GM12875 (cell line): ENCODE results near the gene EED.

Source experiments
- H3K4me3 ChIP-seq: one replicate; pipeline ENCODE4 v1.5.1; 2011; ENCODE audit warnings: low read depth, low read length, control low read depth
- CTCF ChIP-seq: IDR thresholded peaks from 2 replicates; pipeline ENCODE4 v1.5.1; 2011; ENCODE audit warnings: low read depth, mild to moderate bottlenecking, control low read depth, inconsistent platforms, low read length, moderate library complexity, borderline replicate concordance; ENCODE audit not compliant: insufficient read depth

Gene EED

GRCh38 chr11:86207413-86207812, 37.1 kb upstream of the EED start:
- TF ChIP-seq CTCF: no peak

GRCh38 chr11:86208572-86208971, 36.0 kb upstream of the EED start:
- no peak for TF ChIP-seq CTCF
- H3K4me3 ChIP-seq: no peak overlapping the region

More at GRCh38 chr11:86207413-86207812, 37.1 kb upstream of the EED start:
- H3K4me3 ChIP-seq: no peak overlapping the region

- no peak overlapping the region for H3K4me3 ChIP-seq
- no peak for TF ChIP-seq CTCF
Measured at GRCh38 chr11:86209806-86210657, 34.5 kb upstream of the EED start.

GRCh38 chr11:86210898-86211297, 33.7 kb upstream of the EED start:
- TF ChIP-seq CTCF: no peak
- H3K4me3 ChIP-seq: no peak overlapping the region

- no peak overlapping the region for H3K4me3 ChIP-seq
- no peak for TF ChIP-seq CTCF
Measured at GRCh38 chr11:86211619-86212018, 32.9 kb upstream of the EED start.

- TF ChIP-seq CTCF: no peak
- H3K4me3 ChIP-seq: no peak overlapping the region
Measured at GRCh38 chr11:86212019-86212611, 32.4 kb upstream of the EED start.

GRCh38 chr11:86214710-86215109, 29.8 kb upstream of the EED start:
- no peak for TF ChIP-seq CTCF
- no peak overlapping the region for H3K4me3 ChIP-seq
